HG02943 (cell line): Measurements from ENCODE around the gene TUBG2.

Experiments
- ATAC-seq: cut with Tn5 transposase; IDR thresholded peaks from one replicate; pipeline ENCODE4 v1.9.1; 2021; ENCODE audit warnings: mild to moderate bottlenecking, low read depth, moderate library complexity; ENCODE audit not compliant: unreplicated experiment

TUBG2 gene

GRCh38 chr17:42692489-42692888 lies 33.4 kb downstream of the TUBG2 start:
- ATAC-seq, result no peak

GRCh38 chr17:42694524-42694923 lies 35.4 kb downstream of the TUBG2 start:
- ATAC-seq, result no peak

GRCh38 chr17:42695500-42695899 lies 36.4 kb downstream of the TUBG2 start:
- ATAC-seq, result no peak

GRCh38 chr17:42697108-42697811 lies 38.2 kb downstream of the TUBG2 start:
- ATAC-seq, result no peak

DNA sequence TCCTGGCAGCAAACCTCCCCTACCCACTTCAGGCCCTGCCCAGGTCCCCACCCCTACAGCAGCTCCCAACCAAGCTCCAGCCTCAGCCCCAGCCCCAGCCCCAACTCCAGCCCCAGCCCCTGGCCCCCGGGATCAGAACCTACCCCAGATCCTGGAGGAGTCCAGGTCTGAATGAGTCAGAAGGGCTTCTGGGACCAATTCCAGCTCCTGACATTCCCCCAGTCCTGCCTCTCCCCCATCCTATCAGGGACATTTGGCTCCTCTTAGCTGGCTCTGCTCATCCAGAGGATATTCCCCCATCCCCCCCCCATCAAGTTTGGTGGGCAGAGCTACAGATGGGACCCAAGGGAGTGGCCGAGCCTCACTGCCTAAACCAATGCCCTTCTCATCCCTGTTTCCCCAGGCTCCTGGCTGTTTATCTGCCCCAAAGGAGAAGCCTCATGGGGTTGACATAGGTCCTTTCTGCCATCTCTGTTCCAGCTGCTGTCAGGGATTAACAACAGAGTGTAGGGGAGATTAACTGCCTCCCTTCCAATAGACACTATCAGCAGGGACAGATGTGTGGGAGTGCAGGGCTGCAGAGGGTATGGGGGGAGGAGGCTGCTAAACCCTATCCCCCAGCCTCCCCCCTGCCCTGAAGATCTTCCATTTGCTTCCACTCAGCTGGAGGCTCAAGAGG lies 39.8 kb downstream of the TUBG2 start:
- ATAC-seq, result no peak

- ATAC-seq, result no peak
These were observed 40.3 kb downstream of the TUBG2 start for GRCh38 chr17:42699415-42699740.

GRCh38 chr17:42700586-42701289 lies 41.7 kb downstream of the TUBG2 start:
- no peak for ATAC-seq

DNA sequence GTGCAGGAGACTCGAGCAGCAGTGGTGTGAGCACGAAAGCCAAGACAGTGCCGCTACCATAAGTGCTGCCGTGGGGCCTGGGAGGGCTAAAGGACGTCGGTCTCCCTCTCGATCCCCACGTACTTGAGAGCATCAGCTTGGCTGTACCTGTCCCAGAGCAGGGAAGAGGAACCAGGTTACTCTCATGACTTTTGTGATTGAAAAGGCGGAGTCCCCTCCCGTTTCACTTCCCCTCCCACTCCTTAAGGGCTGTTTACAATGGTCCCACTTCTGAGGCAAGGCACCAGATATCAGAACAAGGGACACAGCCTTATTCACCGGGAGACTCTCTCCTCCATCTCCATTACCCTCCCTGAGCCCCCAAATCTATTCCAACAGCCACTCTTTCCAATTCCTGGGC lies 43.4 kb downstream of the TUBG2 start:
- no peak for ATAC-seq

DNA sequence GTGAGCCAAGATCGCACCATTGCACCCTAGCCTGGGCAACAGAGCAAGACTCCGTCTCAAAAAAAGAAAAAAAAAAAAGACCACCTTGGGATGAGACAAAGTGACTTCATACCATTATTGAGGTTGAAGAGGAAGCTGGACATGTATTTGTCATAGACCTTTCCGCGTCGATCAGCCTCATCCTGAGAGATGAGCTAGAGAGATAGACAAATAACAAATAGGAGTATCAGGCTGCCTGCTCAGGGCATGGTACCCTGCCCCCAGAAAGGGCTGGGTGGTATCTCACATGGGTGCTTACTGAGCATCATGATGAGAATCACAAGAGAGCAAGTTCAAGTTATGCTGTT lies 45.4 kb downstream of the TUBG2 start:
- no peak for ATAC-seq

GRCh38 chr17:42704837-42705494 lies 45.9 kb downstream of the TUBG2 start:
- ATAC-seq, result peak; percentile 52

DNA sequence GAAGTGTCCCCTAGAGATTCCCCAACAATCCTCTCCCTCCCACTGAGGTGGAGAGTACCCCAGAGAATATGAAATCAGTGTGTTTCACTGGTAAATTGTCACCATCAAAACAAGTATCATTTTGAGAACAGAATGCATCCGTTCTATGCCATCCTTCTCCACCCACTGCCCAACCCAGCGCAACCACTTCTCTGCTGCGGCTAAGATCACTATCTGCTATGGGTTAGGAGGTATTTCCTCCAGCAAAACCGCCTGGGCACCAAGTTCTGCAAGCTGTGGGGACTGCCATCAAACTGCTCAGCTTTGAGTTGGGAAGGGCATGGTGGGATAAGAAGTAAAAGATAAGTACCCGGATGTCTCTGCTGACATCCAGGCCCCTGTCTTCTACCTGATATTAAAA lies 47.6 kb downstream of the TUBG2 start:
- no peak for ATAC-seq

GRCh38 chr17:42708588-42708987 lies 49.5 kb downstream of the TUBG2 start:
- no peak for ATAC-seq

GRCh38 chr17:42709561-42709960 lies 50.5 kb downstream of the TUBG2 start:
- no peak for ATAC-seq
